GM23248 (cell line): Measurements from ENCODE around the gene USP2. TPM values are rescaled to one million over a fixed set of nuclear protein-coding genes. Genes with fewer than 3 reads are reported as not detected.

Experiments used
- DNase-seq: peaks from one replicate; pipeline ENCODE4 v3.0.0-alpha.2; 2015
- H2AFZ ChIP-seq: fragments of 200-600 bp; sonication (generic); 2 replicates; pipeline ENCODE4 v1.6.1; 2016; ENCODE audit warnings: antibody characterized with exemption
- H3F3A ChIP-seq: fragments of 200-600 bp; sonication (generic); 2 replicates; pipeline ENCODE4 v1.6.1; 2016; ENCODE audit warnings: mild to moderate bottlenecking, antibody characterized with exemption, mixed run types; ENCODE audit not compliant: insufficient read depth
- H3K27ac ChIP-seq: fragments of 200-600 bp; sonication (generic); 2 replicates; pipeline ENCODE4 v1.5.1; 2016; ENCODE audit warnings: mild to moderate bottlenecking
- H3K27me3 ChIP-seq: fragments of 200-600 bp; sonication (generic); replicated peaks from 2 replicates; pipeline ENCODE4 v1.6.1; 2016; ENCODE audit warnings: mild to moderate bottlenecking; ENCODE audit not compliant: insufficient read depth
- H3K36me3 ChIP-seq: fragments of 200-600 bp; sonication (generic); 2 replicates; pipeline ENCODE4 v1.6.1; 2016; ENCODE audit warnings: low read depth, mild to moderate bottlenecking
- H3K4me1 ChIP-seq: fragments of 200-600 bp; sonication (generic); 2 replicates; pipeline ENCODE4 v1.6.1; 2016; ENCODE audit warnings: mild to moderate bottlenecking; ENCODE audit not compliant: insufficient read depth
- H3K4me2 ChIP-seq: fragments of 200-600 bp; sonication (generic); one replicate; pipeline ENCODE4 v1.6.1; 2016; ENCODE audit warnings: mild to moderate bottlenecking; ENCODE audit not compliant: unreplicated experiment
- H3K4me3 ChIP-seq: fragments of 200-600 bp; sonication (generic); 2 replicates; pipeline ENCODE4 v1.5.1; 2016; ENCODE audit warnings: mild to moderate bottlenecking
- H3K79me2 ChIP-seq: fragments of 200-600 bp; sonication (generic); 2 replicates; pipeline ENCODE4 v1.6.1; 2016; ENCODE audit warnings: mild to moderate bottlenecking; ENCODE audit not compliant: insufficient read depth
- H3K9ac ChIP-seq: fragments of 200-600 bp; sonication (generic); 2 replicates; pipeline ENCODE4 v1.6.1; 2016; ENCODE audit warnings: mild to moderate bottlenecking
- H3K9me2 ChIP-seq: fragments of 200-600 bp; sonication (generic); 2 replicates; pipeline ENCODE4 v1.6.1; 2016; ENCODE audit warnings: mixed run types, mild to moderate bottlenecking, moderate library complexity; ENCODE audit not compliant: insufficient read depth
- H3K9me3 ChIP-seq: fragments of 200-600 bp; sonication (generic); one replicate; pipeline ENCODE4 v1.6.1; 2017; ENCODE audit warnings: low read depth
- H4K20me1 ChIP-seq: fragments of 200-600 bp; sonication (generic); 2 replicates; pipeline ENCODE4 v1.6.0; 2016; ENCODE audit not compliant: insufficient read depth
- EZH2 ChIP-seq: fragments of 200-600 bp; sonication (generic); IDR thresholded peaks from 2 replicates; pipeline ENCODE4 v1.6.1; 2018; ENCODE audit warnings: antibody characterized with exemption, mild to moderate bottlenecking; ENCODE audit not compliant: insufficient read depth, poor library complexity, severe bottlenecking
- EZH2phosphoT487 ChIP-seq: fragments of 200-600 bp; sonication (generic); IDR thresholded peaks from 2 replicates; pipeline ENCODE4 v1.6.1; 2018; ENCODE audit warnings: antibody characterized with exemption, moderate library complexity, mild to moderate bottlenecking, low read depth; ENCODE audit not compliant: insufficient read depth
- WGBS, 2 experiments: methylation state at CpG; one replicate each; pipeline ENCODE4 v1.1.6; 2015 to 2017; ENCODE audit warnings: low lambda C conversion rate in 2 of 2, low coverage in 1 of 2; ENCODE audit errors: missing lambda C conversion rate in 2 of 2; 5-methylcytosine and 5-hydroxymethylcytosine counted together
- in situ Hi-C: fragments of 300-500 bp; cut with MboI; formaldehyde crosslinking; loops from 2 replicates; pipeline ENCODE4 v1.15.0; 2020
- polyA plus RNA-seq: library from polyadenylated mRNA; unstranded; fragments of >200 nt; fragmentation: Nextera tagmentation; extraction: Ambion mirVana; gene quantifications from 2 replicates; pipeline ENCODE4 v1.2.1, GENCODE V29; 2016
- total RNA-seq: library from RNA; depleted of rRNA; stranded (reverse); fragments of >200 nt; shearing (Covaris generic); gene quantifications from 2 replicates; pipeline ENCODE4 v1.2.3, GENCODE V29; 2014

USP2 gene
- total and polyA plus RNA-seq, 2 experiments from 2014 or later = 0.33 TPM; not detected in 1

DNA sequence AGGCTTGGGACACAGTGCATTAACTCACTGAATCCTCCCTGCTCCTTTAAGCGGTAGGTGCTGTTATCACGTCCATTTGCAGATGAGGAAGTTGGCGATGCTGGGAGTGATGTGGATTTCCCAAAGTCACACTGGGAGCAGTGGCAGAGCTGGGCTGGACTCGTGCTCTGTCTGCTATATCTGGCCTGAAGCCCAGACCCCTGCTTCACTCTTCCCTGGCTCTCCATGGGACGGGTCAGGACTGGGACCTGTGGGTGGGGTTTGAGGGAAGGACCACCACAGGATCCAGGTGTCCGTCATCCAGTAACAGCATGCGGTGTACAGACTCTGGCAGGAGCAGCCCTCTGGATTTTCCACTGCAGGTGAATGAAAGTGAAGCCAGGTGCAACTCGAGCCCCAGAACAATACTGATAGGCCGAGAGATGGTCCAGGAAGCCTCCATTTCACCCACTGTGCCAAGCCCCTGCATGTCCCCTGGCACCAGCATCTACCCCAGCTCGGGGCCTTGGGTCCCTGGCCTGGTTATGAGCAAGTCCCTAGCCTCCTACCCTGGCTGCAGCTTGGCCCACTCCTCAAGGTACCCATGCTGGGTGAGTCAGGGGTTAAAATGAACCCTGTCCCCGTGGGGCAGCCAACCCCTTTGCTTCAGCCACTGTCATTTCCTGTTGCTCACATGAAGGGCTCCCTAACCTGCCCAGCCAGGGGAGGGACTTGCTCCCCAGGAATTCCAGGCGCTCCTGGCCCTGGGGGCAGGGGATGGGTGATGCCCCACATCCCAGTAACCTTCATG is 4.2 kb downstream of the USP2 start:
- H3K4me3 ChIP-seq = no peak overlapping the region
- no peaks in the 10 kb centered on the region for H4K20me1 ChIP-seq
- H3K9me2 ChIP-seq = no peaks in the 10 kb centered on the region
- H3K4me1 ChIP-seq = peaks cover 28% of the 10 kb centered on the region
- H3K9me3 ChIP-seq = no peaks in the 10 kb centered on the region
- no peaks in the 10 kb centered on the region for H3K79me2 ChIP-seq
- no peaks in the 10 kb centered on the region for H3F3A ChIP-seq
- WGBS, 2 experiments = 68 to 69% methylated on average over 12 of the region's 12 CpGs
- in situ Hi-C loops = no loop called here
- no peak for DNase-seq
- no peaks in the 10 kb centered on the region for H3K36me3 ChIP-seq
- H3K27ac ChIP-seq = no peak overlapping the region
- H3K27me3 ChIP-seq = no peaks in the 10 kb centered on the region
- no peak overlapping the region for H3K4me2 ChIP-seq
- TF ChIP-seq EZH2phosphoT487 = no peak
- TF ChIP-seq EZH2 = no peak
- H3K9ac ChIP-seq = no peak overlapping the region
- no peak overlapping the region for H2AFZ ChIP-seq

DNA sequence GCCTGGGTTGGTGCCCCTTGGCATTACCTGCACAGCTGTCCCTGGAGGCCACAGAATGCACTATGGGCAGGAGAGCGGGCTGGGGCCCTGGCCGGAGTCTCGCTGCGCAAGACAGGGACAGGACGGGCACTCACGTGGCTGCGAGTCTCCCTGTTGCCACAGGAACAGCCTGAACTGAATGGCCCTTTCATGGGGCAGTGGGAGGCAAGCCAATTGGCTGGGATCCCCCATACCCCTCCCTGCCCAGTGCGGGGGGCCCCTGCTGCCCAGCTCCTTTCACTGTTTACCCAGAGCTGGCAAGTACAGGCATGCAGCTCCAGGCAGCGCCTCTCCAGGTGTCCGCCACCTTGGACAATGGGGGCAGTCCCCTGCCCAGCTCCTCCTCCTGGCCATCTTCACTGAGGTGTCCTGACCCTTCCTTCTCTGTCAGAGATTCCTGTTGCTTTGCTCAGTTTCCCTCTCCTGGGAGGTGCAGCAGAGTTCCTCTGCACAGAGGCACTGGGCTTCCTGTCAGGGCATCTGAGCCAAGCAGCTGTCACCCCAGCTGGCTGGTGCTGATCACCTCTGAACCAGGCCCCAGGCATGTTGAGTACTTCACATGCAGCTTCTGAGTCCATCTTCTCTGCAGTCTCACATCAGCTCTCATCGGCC is 5.2 kb downstream of the USP2 start:
- peak; percentile 42 for DNase-seq
- H3K9me2 ChIP-seq = no peaks in the 10 kb centered on the region
- 0 out of 2 replicates have a peak overlapping the region, but pooled peaks have one; percentile 9 for H3K9ac ChIP-seq
- TF ChIP-seq EZH2 = no peak
- TF ChIP-seq EZH2phosphoT487 = no peak
- H4K20me1 ChIP-seq = no peaks in the 10 kb centered on the region
- H3K4me3 ChIP-seq = no peak overlapping the region
- 93 to 94% methylated on average over 10 of the region's 11 CpGs for WGBS, 2 experiments
- H3K36me3 ChIP-seq = no peaks in the 10 kb centered on the region
- no peaks in the 10 kb centered on the region for H3F3A ChIP-seq
- peaks cover 23% of the 10 kb centered on the region for H3K4me1 ChIP-seq
- H3K9me3 ChIP-seq = no peaks in the 10 kb centered on the region
- H3K4me2 ChIP-seq = peak overlapping the region; percentile 14
- H3K27me3 ChIP-seq = no peaks in the 10 kb centered on the region
- no peaks in the 10 kb centered on the region for H3K79me2 ChIP-seq
- H3K27ac ChIP-seq = 0 out of 2 replicates have a peak overlapping the region, but pooled peaks have one; percentile 19
- in situ Hi-C loops = no loop called here
- no peak overlapping the region for H2AFZ ChIP-seq

- no peaks in the 10 kb centered on the region for H3F3A ChIP-seq
- in situ Hi-C loops = no loop called here
- TF ChIP-seq EZH2phosphoT487 = no peak
- TF ChIP-seq EZH2 = no peak
- H4K20me1 ChIP-seq = no peaks in the 10 kb centered on the region
- WGBS, 2 experiments = 46 to 51% methylated on average over 13 of the region's 14 CpGs
- H3K27ac ChIP-seq = 0 out of 2 replicates have a peak overlapping the region, but pooled peaks have one; percentile 19
- no peaks in the 10 kb centered on the region for H3K36me3 ChIP-seq
- H3K4me2 ChIP-seq = peak overlapping the region; percentile 14
- no peaks in the 10 kb centered on the region for H3K79me2 ChIP-seq
- peak; percentile 86 for DNase-seq
- peak overlapping the region; percentile 9; the same call in 1 of the 2 replicates for H3K9ac ChIP-seq
- H3K4me1 ChIP-seq = peaks cover 23% of the 10 kb centered on the region
- H2AFZ ChIP-seq = no peak overlapping the region
- H3K9me3 ChIP-seq = no peaks in the 10 kb centered on the region
- H3K4me3 ChIP-seq = no peak overlapping the region
- H3K27me3 ChIP-seq = no peaks in the 10 kb centered on the region
- no peaks in the 10 kb centered on the region for H3K9me2 ChIP-seq
Observed at GRCh38 chr11:119375337-119376196, 5.9 kb downstream of the USP2 start.
